Inferior parietal cortex (tissue), 1 donor: ENCODE results near the gene CD68.
"Not testable (repeated sequence)": the region's sequence is repeated elsewhere in the genome, so short reads cannot be mapped to it uniquely, and the experiment has no call there.

Source experiments
- DNase-seq: peaks from one replicate; pipeline ENCODE4 v3.0.0-alpha.2; 2016; ENCODE audit errors: extremely low spot score

Gene CD68

DNA sequence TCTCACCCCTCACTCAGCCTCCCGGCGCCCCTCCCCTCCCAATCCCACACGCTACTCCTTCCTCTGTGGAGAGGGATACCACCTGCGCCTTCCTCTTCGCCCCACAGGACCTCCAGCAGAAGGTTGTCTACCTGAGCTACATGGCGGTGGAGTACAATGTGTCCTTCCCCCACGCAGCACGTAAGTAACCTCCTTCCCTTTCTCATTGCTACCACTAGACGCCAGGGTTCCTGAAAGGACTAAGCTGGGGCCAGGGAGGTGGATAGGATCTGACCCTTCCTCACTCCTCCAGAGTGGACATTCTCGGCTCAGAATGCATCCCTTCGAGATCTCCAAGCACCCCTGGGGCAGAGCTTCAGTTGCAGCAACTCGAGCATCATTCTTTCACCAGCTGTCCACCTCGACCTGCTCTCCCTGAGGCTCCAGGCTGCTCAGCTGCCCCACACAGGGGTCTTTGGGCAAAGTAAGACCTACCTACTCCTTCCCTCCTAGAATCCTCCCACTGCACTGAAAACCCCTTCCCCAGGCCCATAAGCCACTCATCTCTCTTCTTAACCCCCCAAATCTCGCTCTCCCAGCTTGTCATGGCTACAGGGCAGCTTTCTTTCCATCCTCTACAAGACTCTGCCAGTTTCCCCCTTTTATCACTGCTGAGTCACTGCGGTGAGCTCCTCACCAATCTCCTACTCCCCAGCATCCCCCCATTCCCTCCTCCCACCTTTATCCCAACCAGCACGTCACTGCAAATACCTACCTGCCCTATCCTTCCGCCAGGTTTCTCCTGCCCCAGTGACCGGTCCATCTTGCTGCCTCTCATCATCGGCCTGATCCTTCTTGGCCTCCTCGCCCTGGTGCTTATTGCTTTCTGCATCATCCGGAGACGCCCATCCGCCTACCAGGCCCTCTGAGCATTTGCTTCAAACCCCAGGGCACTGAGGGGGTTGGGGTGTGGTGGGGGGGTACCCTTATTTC is 1.5 kb downstream of the CD68 start:
- no peak for DNase-seq

DNA sequence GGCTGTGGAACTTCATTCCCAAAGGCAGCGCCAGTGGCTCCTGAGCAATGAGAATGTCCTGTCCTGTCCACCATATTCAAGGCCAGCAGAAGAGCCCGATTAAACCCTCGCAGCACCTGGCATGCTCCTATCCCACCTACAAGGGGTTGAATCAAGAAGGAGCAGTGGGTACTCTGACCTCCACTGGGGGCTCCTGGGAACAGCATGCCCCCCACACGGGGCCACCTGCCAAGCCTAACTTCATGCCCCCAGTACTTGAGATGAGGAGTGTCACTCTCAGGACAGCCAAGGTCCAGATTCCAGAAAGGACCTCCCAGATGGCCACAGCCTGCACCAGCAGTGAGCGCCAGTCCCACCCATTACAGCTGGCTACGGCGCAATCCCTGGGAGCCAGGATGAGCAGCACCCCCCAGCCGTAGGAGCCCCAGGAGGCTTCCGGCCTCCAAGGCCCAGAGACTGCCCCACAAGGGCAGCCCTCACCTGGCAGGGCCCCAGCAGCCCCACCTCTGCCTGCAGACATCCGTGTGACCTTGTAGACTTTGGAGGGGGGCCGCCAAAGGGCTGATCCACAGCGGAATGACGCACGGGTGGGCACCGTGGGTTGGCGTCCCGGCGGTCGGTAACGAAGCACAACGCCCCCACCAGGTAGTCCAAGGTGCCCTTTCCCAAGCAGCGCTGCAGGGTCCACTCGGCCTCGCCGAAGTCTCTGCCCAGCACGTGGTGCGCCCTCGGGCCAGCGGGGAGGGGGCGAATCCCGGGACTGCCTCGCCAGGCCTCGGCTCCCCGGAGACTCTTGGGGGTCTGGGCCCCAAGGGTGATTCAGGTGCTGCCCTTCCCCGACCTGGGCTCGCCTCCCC is 3.2 kb downstream of the CD68 start:
- no peak for DNase-seq

DNA sequence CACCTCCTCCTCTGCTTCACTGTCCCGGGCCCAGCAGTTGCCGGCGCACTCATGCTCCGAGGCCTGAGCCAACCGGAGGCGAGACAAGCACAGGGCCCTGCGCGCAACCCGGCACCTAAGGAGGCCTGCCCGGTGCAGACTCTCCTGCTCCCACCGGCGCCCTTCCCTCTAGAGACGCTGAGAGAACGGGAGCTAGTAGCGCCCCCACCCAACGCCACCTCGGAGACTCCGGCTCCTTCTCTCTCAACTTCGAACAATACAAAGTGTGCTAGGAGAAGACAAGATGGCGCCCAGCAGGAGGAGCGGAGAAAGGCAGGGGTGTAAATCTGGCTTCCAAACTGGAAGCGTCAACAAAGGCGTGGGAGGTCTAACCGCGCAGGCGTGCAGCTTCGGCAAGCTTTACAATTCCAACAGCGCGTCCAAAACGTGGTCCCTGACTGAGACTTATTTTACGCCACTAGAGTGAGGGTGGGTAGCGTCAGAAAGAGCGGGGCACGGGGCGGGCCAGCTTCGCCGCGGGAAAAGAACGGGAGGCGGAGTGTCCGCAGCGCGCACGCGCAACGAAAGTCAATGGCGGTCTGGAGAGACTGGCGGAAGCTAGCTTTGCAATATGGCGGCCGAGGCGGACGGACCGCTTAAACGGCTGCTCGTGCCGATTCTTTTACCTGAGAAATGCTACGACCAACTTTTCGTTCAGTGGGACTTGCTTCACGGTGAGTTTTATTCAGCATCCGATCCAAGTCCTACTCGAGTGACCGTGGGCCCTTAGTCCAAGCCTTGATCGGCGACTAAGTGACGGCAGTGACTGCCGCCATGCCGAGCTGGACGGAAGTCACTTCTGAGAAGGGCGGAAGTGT is 4.0 kb downstream of the CD68 start, which contains the start of gene MPDU1:
MPDU1 (plus strand) TSS at position 600 of the 857 bp plus-strand sequence; CDS start at position 611, 11 bp downstream.
- peak; percentile 98 for DNase-seq

DNA sequence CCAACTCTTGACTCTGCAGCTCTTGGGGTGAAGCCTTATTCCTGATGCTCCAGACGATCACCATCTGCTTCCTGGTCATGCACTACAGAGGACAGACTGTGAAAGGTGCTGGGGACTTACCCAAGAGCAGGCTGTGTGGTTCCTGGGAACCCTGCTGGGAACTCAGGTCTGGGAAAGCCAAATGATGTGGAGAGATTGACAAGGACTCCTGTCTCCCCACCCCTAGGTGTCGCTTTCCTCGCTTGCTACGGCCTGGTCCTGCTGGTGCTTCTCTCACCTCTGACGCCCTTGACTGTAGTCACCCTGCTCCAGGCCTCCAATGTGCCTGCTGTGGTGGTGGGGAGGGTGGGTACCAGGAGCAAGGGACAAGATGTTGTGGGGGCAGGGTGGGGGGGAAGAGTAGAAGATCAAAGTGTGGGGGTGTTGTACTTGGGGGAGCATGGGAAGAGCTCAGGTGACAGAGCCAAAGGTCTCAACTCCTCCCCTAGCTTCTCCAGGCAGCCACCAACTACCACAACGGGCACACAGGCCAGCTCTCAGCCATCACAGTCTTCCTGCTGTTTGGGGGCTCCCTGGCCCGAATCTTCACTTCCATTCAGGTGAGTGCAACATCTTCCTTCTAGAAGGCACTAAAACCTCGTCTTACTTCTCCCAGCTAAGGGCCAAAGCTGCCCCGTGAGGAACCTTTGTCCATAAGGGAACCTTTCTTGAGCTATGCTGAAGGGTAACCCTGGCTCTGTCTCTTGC is 7.4 kb downstream of the CD68 start:
- DNase-seq, result no peak

DNA sequence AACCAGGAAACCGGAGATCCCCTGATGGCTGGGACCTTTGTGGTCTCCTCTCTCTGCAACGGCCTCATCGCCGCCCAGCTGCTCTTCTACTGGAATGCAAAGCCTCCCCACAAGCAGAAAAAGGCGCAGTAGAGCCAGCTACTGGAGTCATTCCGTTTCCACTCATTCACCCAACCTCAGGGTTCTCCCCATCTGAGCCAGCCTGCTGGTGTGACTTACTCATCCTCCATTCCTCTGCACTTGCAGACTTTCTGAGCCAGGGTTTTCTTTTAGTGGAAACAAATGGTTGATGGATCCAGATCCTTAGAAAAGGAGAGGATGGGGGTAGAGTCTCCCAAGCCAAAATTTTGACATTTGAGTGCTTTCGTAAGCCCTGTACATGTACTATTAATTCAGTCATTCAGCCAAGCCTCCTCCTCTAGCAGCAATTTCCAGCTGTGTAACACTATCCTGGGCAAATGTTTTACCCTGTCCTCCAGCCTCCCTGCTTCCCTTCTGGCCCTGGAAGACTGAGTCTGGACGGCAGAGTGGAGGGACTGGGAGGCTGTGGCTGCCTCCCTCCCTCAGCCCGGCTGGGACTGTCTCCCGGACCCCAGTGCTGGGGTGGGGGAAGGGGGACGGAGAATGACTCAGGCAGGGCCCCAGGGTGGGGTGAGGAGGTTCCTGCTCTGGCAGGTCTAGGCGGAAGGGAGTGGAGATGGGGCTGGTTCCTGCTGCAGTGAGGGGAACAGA is 8.1 kb downstream of the CD68 start:
- no peak for DNase-seq

DNA sequence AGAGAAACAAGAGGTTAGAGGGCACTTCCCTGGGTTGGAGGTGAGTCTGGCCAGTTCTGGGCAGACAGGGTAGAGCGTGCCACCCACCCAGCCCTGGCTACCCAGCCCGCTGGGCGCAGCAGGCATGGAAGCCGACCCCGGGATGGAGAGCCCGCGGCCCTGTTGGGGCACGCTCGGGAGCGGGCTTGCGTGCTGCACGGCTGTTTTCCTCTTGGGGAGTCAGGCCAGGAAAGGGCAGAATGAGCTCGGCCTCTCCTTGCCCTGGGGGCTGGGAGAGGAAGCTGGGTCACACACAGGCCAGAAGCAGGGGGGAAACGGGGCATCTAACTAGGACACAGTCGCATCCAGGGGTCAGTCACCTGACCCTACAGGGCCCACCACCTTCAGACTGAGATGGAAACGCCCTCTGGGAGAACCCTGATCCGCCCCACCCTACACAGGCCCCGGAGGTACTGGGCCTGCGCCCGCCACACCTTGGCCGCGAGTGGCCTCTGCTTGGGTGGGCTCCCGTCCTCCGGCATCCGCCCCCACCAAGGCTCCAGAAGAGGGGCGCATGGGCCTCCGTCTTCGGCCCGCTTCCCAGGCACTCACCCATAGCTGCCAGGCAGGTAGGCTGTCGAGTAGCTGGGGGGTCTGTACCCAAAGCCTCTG is 9.2 kb downstream of the CD68 start:
- no peak for DNase-seq

DNA sequence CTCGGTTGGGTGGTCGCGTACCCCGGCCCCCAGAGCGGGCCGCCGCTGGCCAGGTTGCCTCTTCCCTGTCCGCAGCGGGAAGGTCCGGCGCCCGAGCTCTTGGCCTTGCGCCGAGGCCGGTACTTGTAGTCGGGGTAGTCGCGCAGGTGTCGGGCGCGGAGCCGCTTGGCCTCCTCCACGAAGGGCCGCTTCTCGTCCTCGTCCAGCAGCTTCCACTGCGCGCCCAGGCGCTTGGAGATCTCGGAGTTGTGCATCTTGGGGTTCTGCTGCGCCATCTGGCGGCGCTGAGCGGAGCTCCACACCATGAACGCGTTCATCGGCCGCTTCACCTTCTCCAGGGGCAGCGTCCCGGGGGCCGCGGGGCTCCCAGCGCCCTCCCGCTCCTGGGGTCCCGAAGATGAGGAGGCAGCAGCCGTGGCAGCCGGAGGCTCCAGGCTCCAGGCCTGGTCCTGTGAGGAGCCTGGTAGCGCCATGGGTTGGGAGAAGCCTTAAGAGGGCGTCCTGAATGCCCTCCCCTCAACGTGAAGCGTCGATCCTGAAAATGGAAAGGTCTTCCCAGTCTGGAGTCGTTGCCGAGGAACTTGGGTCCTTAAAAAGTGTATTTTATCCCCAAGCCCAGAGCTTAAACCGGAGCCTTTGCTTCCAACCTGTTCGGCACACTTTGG is 9.9 kb downstream of the CD68 start:
- DNase-seq, result peak; percentile 84

DNA sequence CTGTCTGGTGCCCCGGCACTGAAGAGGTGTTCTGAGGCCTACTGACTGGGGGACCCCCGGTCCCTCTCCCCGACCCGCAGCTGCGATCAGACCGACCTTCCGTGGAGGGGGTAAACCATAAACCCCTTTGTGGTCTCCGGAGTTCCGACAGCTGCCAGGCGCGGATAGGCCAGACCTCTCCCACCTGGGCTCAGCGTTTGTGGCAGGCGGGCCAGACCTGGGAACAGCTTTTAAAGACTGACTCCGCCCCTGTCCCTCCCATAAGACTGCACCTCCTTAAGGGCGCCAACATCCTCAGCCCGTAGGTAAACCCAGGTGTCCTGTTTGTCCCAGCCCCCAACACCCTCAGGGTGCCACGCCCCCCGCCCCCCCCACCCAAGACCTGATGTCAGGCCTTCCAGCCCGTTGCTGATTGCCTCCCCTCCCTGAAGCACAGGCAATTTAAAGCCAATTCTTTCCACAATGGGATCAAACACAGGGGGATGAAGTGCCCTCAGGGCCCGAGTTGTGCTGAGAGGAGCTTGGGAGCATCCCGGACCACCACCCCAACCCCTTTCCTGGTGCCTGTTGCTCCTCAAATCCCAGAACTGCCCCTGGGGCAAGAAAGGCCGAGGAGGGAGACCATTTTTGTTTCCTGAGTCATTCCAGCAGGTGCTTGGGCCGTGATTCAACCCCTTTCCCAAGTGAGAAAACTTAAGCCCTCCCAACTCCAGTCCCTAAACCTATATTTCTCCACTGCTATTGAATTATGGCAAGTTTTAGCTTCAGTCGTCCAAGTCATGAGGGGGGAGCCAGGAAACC is 10.7 kb downstream of the CD68 start, which contains the start of gene SOX15:
SOX15 (minus strand) TSS at position 204 of the 801 bp plus-strand sequence. CDS start 418 bp downstream, outside the sequence.
- no peak for DNase-seq

DNA sequence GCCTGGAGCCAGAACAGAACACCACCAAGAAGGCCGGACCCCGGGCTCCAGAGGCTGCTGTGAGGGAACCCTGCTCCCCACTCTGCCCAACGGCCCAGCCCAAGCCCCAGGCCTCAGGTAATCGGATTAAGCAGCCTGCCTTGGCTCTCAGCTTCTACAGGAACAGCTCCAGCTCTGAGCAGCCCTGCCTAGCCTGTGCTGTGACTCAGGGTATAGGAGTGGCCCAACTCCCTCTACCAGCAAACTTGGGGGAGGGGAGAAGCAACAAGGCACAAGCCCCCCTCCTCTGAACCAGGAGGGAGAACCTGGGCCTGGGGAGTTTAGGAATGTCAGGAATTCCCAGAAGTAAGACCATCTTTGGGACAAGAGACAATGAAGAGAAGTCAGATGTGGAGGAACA is 11.3 kb downstream of the CD68 start:
- DNase-seq, result no peak

DNA sequence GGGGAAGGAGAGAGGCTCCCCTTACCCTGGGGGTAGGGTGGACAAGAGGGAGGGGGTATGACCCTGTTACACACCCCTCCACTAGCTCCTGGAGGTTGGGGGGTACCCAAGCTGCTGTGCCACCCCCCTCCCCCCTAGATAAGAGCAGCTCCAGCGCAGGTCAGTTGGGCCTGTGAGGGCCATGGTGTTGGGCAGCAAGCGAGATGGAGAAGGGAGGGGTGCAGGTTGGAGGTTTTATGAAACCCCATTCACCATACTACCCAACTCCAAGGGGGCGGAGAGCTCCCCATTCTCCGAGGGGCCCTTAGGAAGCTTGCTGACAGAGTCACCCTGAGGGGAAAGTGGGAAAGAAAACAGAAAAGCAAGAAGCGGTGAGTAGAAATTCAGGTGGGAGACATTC is 12.2 kb downstream of the CD68 start:
- no peak for DNase-seq

DNA sequence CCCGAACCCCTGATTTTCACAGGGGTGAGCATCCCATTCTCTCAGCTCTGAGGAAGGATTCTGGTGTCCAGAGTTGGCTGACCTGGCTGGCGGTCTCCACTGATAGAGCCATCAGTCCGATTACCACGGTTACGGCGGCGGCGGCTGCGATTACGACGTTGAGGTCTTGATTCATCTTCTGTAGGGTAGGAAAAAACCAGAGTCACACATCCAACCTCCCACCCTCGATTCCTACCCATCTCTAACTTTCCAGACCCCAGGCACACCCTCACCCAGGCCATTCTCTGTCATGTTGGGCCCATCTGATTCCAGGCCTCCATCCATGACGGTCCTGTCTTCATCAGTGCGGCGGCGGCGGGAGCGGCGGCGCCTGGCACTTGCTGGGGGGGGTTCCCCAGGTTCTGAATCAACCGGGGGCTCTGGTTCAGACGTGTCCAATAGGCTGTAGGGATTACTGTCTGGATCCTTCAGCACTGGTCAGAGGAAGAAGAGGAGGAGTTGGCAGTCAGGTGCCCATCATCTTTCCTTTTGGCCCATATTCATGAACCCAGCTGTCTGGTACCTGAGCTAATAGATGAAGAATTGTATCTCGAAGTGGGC is 13.1 kb downstream of the CD68 start:
- no peak for DNase-seq

DNA sequence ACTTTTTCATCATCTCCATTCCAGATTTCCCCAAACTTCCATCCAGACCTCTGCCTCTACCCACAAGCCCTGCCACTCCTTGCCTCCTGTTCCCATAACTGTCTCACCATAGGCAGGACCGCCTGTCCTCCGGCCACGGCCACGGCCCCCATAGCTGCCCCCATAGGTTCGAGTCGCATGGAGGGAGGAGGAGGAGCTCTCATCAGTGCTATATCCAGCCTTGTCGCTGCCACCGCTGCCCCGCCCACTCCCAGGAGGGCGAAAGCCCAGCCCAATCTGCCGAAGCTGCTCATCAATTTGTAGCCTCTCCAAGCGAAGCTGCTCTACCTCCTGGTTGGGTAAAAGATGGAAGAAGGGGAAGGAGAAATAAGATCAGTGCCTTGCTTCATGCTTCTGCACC is 13.9 kb downstream of the CD68 start:
- no peak for DNase-seq

DNA sequence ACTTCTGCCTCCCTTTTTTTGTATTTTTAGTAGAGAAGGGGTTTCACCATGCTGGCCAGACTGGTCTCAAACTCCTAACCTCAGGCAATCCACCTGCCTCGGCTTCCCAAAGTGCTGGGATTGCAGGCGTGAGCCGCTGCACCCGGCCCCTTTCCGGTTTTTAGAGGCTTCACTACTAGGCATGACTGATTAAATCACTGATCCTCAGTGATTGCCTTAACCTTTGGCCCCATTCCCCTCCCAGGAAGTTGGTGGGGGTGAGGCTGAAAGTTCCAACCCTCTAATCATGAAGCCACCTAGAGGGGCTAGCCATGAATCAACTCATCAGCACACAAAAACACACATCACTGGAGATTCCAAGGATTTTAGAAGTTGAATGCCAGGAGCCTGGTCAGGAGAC is 18.1 kb downstream of the CD68 start:
- DNase-seq, result not testable (repeated sequence)

DNA sequence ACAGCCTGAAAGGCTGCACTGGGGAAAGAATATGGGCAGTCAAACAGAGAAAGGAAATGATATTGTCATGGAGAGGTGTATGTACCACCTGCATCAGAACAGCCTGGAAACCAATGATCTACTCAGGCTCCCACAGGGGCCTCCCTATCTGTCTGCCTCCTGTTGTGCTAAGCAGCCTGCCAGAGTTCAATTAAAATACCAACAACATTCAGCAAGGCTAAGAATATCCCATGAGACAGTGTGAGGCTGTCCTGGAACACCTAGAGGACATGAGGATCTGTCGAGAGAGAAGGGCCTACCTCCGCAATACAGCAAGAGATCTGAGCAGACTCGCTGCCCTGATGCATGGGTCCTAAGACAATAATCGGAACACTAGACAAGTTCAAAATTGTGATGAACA is 26.8 kb downstream of the CD68 start:
- DNase-seq, result no peak

DNA sequence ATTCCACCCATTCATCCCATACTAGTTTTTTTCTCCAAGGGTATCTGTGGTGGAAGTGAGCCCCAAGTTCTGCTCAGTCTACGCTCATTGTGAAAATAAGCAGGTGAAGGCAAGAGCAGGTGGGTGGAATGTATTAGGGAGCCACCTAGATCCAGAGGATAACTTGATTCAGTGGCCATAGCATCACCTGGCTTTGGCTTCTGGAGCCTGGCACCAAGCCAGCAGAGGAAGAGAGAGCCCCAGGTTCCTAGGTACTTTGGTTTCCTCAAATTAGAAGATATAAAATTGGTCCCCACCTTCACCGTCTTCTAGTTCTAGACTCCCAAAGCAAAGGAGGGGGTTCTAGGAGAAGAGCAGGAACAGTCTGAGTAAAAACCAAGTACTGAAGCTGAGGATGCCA is 31.2 kb downstream of the CD68 start:
- no peak for DNase-seq

DNA sequence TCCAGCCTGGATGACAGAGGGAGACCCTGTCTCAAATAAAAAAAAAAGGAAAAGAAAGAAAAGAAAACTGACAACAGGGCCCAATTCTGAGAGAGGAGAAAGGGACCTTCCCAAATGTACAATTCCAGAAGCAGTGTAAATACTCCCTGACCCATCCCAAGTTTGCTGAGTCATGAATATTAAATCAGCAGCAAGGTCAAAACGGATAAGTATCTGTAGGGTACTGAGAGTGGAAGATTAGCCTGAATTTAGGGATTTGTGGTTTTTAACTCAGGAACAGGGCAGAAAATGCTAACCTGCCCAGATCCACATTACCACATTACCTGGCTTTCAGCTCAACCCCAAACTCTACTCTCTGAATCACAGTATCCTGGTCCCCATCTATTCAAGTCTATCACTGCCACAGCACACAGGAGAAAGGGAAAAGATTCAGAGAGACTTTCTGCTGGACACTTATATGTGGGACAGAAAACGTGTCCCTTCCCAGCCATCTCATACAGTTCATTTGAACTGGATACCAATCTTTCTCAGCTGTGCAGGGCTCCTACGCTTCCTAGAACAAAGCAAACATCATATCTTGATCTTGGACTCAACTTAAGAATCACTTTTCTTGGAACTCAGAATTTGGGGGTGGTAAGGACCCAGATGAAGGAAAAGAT is 32.3 kb downstream of the CD68 start:
- no peak for DNase-seq

DNA sequence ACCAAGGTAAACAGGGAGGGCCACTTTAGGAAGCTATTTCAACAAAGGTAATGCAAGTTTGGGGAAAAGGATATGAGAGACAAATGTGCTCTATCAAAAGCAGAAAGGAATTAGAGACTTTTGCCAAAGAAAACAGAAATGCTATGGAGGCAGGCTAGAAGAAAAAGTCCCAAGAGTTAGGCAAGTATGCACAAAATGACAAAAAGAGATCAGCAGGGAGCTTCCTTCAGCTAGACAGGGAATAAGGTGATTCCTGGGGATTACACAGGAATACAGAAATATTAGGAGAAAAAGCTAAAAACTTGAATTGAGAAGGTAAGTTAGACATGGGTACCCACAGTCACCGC is 32.8 kb downstream of the CD68 start:
- no peak for DNase-seq
